Pancreas (tissue), 10 donors: ENCODE measurements around the gene CCSER1. TPM values are rescaled to one million over a fixed set of nuclear protein-coding genes. Genes with fewer than 3 reads are reported as not detected.
A peak's percentile ranks its signal among the peaks of the same experiment; 100 is the strongest.
"Not testable (repeated sequence)": the region's sequence is repeated elsewhere in the genome, so short reads cannot be mapped to it uniquely, and the experiment has no call there.

Experiments
- ATAC-seq, 4 donors: fragments of 200-7000 bp; cut with Tn5 transposase; one replicate each; pipeline versions ENCODE4 v1.8.0 to v1.9.1; 2020; ENCODE audit warnings: mild to moderate bottlenecking in 4 of 4, moderate library complexity in 4 of 4
- DNase-seq, 6 donors: peaks; one replicate each; pipeline ENCODE4 v3.0.0-alpha.2; 2020
- FAIRE-seq: peaks from 2 replicates; lab custom pipeline; 2012; peaks lifted over from hg19 to GRCh38; lab: Jason Lieb, UNC
- H3K27ac ChIP-seq, 4 donors: fragments of 200-600 bp; sonication (generic); 1 replicate in 3 of 4; 2 replicates in 1 of 4; pipeline versions ENCODE4 v1.5.0 to v1.8.0; 2020
- H3K27me3 ChIP-seq, 4 donors: fragments of 200-600 bp; one replicate each; pipeline ENCODE4 v1.8.0; 2021
- H3K36me3 ChIP-seq, 3 donors: fragments of 200-600 bp; sonication (generic) in 1 of 3; one replicate each; pipeline versions ENCODE4 v1.5.0 to v1.8.0; 2020 to 2021
- H3K4me1 ChIP-seq, 3 donors: fragments of 200-600 bp; one replicate each; pipeline ENCODE4 v1.8.0; 2021
- H3K4me3 ChIP-seq, 4 donors: fragments of 200-600 bp; sonication (generic) in 2 of 4; one replicate each; pipeline versions ENCODE4 v1.5.0 to v1.8.0; 2020 to 2021
- H3K9me3 ChIP-seq, 4 donors: fragments of 200-600 bp; one replicate each; pipeline ENCODE4 v1.8.0; 2021
- whole genome bisulfite sequencing, 2 donors: extraction: QIAGEN DNeasy Blood & Tissue Kit; methylation state at CpG; one replicate each; pipeline ENCODE4 v1.1.7; 2013; 5-methylcytosine and 5-hydroxymethylcytosine counted together
- intact Hi-C, 3 donors: fragments of 100-400 bp; cut with DNase I; formaldehyde crosslinking; loops; one replicate each; pipeline versions ENCODE4 v1.11.1 to v1.14.2; 2022
- polyA plus RNA-seq, 2 donors: library from polyadenylated mRNA; stranded (reverse); fragments of 200-250 nt; gene quantifications; one replicate each; pipeline ENCODE4 v1.2.3, GENCODE V29; 2013
- total RNA-seq, 6 donors: library from RNA; stranded (reverse); fragmentation: NEBNext Ultra II Directional in 4 of 6; extraction: Animal tissue kit (Norgen Biotek cat#: 25700) in 4 of 6; gene quantifications; one replicate each; pipeline versions ENCODE4 v1.2.1 to v1.2.4, GENCODE V29; 2021 to 2023
- TF ChIP-seq, protein P1 (sequence below), 4 donors: fragments of 200-600 bp; sonication (generic) in 3 of 4; IDR thresholded peaks; one replicate each; pipeline versions ENCODE4 v1.5.0 to v1.8.0; 2021; ENCODE audit warnings: antibody characterized with exemption in 4 of 4
- donor health status: healthy with polysubstance abuse.
- donor health status: DM: no; HTN: no; CAD: no; lungs with moderate emphysema.
- donor health status: DM: no; HTN: no; CAD: no.
- donor health status: control.
- donor health status: control.
- donor health status: Bipolar disorder and iron deficiency.
- donor health status: DM: yes; HTN: yes; CAD: no.
- donor health status: DM: no; HTN: no; CAD: no.
- donor health status: DM: no; HTN: no; CAD: no.
- donor health status: DM: yes; HTN: yes; CAD: no.

The CCSER1 gene
- total and polyA plus RNA-seq, 8 donors = 0.99 to 12.7 (median 5.1) TPM

DNA sequence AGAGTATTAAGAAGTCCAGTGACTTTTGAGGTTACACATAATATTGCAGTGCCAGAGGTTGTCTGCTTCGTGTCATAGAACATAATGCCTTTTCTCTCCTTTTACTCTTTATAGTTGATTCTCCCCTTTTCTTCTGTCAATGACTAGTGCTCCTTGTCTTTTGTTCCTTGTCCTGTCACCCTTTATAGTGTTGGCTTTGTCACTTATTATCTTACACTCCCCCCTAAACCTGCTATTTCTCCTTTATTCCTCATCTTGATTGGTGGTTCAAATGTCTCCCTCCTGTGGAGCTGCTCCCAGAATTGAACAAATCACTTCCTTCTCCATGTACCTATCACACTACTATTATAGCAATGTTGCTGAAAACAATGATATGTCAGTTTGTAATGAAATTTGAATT is 1320.0 kb downstream of the CCSER1 start:
- 78% methylated on average over 1 of the region's 1 CpG for WGBS, 2 donors
- Histone ChIP-seq H3K9me3 (no peaks in the 10 kb centered on the region), H3K4me1 (no peaks in the 10 kb centered on the region), H3K27me3 (no peaks in the 10 kb centered on the region), H3K27ac (no peak overlapping the region), H3K36me3 (no peaks in the 10 kb centered on the region), H3K4me3 (no peak overlapping the region)
- ATAC-seq = no peak
- no peak for FAIRE-seq
- intact Hi-C loops = no loop called here
- TF ChIP-seq, protein P1, sequence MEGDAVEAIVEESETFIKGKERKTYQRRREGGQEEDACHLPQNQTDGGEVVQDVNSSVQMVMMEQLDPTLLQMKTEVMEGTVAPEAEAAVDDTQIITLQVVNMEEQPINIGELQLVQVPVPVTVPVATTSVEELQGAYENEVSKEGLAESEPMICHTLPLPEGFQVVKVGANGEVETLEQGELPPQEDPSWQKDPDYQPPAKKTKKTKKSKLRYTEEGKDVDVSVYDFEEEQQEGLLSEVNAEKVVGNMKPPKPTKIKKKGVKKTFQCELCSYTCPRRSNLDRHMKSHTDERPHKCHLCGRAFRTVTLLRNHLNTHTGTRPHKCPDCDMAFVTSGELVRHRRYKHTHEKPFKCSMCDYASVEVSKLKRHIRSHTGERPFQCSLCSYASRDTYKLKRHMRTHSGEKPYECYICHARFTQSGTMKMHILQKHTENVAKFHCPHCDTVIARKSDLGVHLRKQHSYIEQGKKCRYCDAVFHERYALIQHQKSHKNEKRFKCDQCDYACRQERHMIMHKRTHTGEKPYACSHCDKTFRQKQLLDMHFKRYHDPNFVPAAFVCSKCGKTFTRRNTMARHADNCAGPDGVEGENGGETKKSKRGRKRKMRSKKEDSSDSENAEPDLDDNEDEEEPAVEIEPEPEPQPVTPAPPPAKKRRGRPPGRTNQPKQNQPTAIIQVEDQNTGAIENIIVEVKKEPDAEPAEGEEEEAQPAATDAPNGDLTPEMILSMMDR (IDR thresholded peaks at IDR 0.05) = no peak
- DNase-seq = no peak

DNA sequence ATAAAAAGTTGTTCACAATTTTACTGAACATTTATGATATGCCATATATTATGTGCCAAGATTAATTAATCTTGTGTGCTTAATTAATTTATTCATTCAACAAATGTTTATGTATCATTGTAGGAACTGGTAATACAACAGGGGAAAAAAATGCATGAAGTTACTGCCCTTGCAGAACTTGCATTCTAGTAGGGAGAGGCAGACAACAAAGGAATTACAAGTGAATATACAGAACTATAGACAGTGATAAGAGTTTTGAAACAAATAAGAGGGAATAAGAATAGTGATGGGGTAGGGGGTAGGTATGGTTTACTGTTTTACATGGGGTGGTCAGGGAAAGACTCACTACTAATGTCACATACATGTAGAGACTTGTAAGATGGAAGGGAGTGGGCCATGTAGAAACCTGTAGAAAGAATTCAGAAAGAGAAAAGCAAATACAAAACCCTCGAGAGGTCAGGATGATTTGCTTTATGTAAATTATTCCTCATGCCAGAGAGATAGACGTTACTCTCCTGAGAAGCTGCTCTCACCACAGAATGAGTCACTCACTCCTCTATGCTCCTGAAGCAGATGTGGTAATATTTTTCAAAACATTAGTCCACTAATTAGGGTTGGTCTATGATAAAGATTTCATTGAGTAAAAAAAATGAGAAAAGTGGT is 1321.6 kb downstream of the CCSER1 start:
- no peaks in the 10 kb centered on the region for H3K9me3 ChIP-seq
- H3K4me3 ChIP-seq = no peak overlapping the region
- TF ChIP-seq, protein P1 (IDR thresholded peaks at IDR 0.05) = no peak
- DNase-seq (no peak), FAIRE-seq (no peak), ATAC-seq (no peak)
- H3K4me1 ChIP-seq = no peaks in the 10 kb centered on the region
- no peak overlapping the region for H3K27ac ChIP-seq
- no peaks in the 10 kb centered on the region for H3K27me3 ChIP-seq
- intact Hi-C loops = no loop called here
- H3K36me3 ChIP-seq = no peaks in the 10 kb centered on the region
- WGBS, 2 donors = 29 to 48% methylated on average over 2 of the region's 2 CpGs

DNA sequence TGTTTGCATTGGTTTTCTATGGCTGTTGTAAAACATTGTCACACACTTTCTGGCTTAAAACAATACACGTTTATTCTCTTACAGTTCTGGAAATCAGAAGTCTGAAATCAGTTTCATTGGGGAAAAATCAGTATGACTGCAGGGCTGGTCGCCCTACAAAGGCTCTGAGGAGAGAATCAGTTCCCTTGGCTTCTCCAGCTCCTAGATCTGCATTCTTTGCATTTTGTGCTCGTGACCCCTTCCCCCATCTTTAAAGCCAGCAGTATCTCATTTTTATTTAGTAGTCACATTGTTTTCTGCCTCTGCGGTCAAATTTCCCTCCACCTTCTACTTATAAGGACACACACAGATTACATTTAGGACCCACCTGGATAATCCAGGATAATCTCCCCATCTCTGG is 1326.9 kb downstream of the CCSER1 start:
- Histone ChIP-seq H3K27me3 (no peaks in the 10 kb centered on the region), H3K4me3 (no peak overlapping the region), H3K9me3 (no peaks in the 10 kb centered on the region), H3K27ac (no peak overlapping the region), H3K36me3 (no peaks in the 10 kb centered on the region), H3K4me1 (no peaks in the 10 kb centered on the region)
- WGBS, 2 donors = 62 to 71% methylated on average over 4 of the region's 4 CpGs
- intact Hi-C loops = no loop called here
- no peak for FAIRE-seq
- TF ChIP-seq, protein P1 (IDR thresholded peaks at IDR 0.05) = no peak
- DNase-seq = no peak
- no peak for ATAC-seq

DNA sequence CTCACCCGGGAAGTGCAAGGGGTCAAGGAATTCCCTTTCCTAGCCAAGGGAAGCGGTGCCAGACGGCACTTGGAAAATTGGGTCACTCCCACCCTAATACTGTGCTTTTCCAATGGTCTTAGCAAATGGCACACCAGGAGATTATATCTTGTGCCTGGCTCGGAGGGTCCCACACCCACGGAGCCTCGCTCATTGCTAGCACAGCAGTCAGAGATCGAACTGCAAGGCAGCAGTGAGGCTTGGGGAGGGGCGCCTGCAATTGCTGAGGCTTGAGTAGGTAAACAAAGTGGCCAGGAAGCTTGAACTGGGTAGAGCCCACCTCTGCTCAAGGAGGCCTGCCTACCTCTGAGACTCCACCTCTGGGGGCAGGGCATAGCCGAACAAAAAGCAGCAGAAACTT is 1335.4 kb downstream of the CCSER1 start:
- H3K9me3 ChIP-seq, H3K36me3 ChIP-seq, ATAC-seq, H3K4me1 ChIP-seq, H3K4me3 ChIP-seq, FAIRE-seq, H3K27me3 ChIP-seq, H3K27ac ChIP-seq, intact Hi-C loops: not testable (repeated sequence)
- DNase-seq = peak in 1 of 6 donors; percentile 23
- WGBS, 2 donors = 80 to 99% methylated on average over 9 of the region's 9 CpGs

DNA sequence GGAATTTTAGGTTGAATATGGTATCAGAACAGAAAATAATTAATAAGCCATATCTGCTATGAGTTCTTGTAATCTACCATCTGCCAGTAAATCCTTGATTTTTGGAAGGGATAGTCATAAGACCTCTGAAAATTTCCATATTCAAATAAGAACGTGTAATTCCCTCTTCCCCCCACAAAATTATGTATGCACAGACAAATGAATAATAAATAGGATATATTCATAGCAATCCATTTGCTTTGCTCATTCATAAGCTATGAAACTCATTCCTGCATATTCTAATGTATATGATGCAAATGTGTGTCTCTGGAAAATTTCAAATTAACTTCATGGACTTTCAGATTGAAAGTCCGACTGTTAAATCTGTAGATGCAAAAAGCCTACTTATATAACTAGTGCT is 1343.5 kb downstream of the CCSER1 start:
- Histone ChIP-seq H3K36me3 (no peaks in the 10 kb centered on the region), H3K27ac (no peak overlapping the region), H3K4me1 (no peaks in the 10 kb centered on the region), H3K4me3 (no peak overlapping the region), H3K27me3 (no peaks in the 10 kb centered on the region), H3K9me3 (no peaks in the 10 kb centered on the region)
- FAIRE-seq = no peak
- 69 to 71% methylated on average over 2 of the region's 2 CpGs for WGBS, 2 donors
- no peak for DNase-seq
- no peak for ATAC-seq
- intact Hi-C loops = no loop called here
- TF ChIP-seq, protein P1 (IDR thresholded peaks at IDR 0.05) = no peak
